ENCODE data around the gene FARP1.
"Not testable (repeated sequence)": the region's sequence is repeated elsewhere in the genome, so short reads cannot be mapped to it uniquely, and the experiment has no call there.

Gene FARP1

DNA sequence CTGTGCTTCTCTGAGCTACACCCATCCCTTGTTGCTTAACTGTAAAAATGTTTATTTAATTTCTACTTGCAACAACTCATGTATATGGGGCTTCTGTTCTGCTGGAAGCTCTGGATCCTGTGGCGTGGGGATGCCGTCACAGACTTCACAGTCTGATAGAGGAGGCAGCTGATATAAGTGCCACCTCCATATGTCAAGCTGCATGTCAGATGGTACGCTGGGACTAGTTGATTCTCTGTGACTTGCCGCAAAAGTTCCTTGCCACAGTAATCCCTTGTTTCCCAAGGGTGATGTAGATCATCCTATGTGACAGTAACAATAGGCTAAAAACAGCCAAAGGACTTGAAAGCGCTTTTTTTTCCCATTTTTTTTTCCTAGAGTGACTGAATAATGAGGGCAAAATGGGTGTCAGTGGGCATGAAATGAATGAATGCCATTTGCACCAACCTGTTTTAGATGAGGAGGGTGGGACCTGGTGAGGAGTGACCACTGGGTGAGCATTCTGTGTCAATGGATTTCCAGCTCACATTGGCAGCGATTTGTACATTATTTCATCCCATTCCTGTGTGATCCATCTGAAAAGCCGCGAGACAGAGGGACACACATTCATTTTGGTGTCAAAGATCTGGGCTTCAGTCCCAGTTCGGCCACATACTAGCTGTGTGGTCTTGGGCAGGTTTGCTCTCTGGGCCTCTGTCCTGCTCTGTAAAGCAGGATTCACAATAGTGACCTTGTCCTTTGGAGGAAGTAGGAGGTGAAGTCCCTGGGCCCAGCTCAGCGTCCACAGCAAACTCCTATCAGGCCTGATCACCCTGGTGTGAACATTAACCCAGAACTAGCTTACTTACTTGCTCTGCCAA lies 123.0 kb downstream of the FARP1 start:
- DNase-seq, result peak in 4 of 14 donors; percentile 7 to 24 (median 18)

- DNase-seq, result no peak
Measured at GRCh38 chr13:98267080-98267912, 124.4 kb downstream of the FARP1 start.

DNA sequence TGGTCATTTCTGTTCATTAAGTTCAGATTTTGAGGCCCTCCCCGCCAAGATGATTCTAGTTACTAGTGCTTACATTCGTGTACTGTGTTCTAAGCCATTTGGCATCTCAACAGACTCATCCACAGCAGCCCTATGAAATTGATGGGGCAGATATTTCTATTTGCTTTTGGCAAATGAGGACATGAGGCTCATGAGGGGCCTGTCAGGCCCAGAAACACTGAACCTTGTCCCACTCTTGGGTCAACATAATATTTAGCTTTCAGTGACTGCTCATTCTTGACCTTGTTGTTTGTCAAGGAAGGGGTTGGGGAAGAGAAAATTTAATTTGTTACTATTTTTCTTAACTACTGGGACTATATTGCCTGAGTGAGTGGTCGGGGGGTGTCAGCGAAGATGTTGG lies 126.5 kb downstream of the FARP1 start:
- no peak for DNase-seq

- no peak for DNase-seq
Measured at GRCh38 chr13:98270819-98271218, 127.9 kb downstream of the FARP1 start.

- not testable (repeated sequence) for DNase-seq
Measured at GRCh38 chr13:98271646-98272045, 128.8 kb downstream of the FARP1 start.

DNA sequence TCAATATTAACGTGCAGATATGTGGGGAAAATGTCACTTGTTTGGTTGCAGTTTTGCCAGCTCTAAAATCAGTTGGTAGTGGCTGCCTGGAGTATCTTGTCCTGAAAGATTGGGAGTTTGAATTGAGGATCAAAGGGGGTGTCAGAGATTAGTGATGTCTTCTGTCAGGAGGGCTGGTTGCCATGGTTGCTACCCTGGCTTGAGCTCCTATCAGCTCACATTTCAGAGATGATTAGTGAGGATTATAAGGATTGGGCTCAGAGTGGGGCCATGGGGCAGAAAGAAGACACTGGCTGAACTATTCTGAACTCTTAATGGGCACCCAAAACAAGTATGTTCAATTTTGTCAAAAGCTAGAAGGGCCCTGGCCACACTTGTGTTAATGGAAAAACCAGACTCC lies 129.7 kb downstream of the FARP1 start:
- no peak for DNase-seq

DNA sequence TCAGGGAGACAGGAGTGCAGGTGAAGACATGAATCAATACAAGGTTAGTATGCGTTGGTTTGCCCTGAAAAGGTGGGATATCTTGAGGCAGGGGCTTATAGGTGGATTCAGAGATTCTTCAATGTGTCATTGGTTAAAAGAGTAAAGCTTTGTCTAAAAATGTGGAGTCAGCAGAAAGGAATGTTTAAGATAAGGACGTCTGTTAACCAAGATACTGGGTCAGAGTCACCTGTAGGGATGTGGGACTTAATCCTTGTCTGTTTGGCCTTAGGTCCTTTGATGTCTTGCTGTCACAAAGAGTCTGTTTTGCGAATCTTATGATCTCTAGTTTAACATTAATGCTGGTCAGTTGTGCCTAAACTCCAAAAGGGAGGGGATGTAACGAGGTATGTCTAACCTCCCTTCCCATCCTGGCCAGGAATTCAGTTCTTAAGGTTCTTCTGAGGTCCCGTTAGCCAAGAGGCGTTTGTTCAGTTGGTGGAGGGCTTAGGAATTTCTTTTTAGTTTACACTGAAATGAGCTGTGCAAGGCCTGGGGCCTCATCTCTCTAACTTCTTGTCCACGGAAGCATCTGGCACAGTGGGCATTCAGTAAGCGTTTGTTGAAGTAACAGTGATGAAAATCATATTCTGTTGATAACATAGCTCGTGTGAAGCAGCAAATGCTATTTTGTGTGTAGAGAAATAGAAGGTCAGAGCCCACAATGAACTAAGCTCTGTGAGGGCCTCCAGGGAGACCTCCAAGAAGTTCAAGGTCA lies 130.4 kb downstream of the FARP1 start:
- DNase-seq, result no peak

GRCh38 chr13:98273824-98274742 lies 131.2 kb downstream of the FARP1 start:
- no peak for DNase-seq

GRCh38 chr13:98274921-98275487 lies 132.1 kb downstream of the FARP1 start:
- DNase-seq, result no peak

DNA sequence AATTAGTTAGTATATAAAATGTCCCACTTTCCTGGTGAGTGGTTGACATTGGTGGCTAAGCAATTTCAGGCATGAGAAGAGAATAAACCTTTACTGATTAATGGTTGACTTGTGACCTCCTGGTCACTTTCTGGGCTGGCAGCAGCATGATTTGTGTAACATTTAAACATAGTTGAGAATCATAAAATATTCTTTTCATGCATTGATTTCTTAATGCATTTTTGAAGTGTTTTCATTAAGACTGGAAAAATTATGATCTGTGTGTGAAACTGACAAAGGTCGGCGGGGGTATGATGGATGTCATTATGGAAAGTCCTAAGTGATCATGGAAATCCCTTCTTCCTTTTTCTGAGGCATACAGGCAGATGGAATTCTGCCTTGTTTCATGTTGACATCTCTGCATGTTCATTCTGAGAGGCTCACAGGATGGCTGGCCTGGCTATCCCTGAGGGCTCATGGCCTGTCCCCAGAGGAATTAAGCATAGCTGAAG lies 132.8 kb downstream of the FARP1 start:
- no peak for DNase-seq

DNA sequence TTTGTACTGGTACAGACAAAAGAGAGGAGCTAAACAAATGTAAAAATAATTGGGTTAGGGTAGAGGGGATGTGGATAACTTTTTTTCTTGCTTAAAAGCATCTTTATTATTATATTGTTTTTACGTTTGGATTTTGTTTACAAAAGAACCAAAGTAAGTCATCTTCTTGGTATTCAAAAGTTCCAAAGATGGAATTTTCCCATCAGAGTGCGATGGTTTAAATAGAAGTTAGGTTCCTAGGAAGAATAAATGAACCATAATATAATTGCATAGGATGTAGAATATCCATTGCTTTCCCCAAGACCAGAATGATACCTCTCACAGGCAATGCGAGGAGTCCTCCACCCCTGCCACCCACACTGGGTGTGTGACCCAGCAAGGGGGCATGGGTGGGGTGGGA lies 133.6 kb downstream of the FARP1 start:
- no peak for DNase-seq

- no peak for DNase-seq
Measured at GRCh38 chr13:98278068-98278724, 135.3 kb downstream of the FARP1 start.

DNA sequence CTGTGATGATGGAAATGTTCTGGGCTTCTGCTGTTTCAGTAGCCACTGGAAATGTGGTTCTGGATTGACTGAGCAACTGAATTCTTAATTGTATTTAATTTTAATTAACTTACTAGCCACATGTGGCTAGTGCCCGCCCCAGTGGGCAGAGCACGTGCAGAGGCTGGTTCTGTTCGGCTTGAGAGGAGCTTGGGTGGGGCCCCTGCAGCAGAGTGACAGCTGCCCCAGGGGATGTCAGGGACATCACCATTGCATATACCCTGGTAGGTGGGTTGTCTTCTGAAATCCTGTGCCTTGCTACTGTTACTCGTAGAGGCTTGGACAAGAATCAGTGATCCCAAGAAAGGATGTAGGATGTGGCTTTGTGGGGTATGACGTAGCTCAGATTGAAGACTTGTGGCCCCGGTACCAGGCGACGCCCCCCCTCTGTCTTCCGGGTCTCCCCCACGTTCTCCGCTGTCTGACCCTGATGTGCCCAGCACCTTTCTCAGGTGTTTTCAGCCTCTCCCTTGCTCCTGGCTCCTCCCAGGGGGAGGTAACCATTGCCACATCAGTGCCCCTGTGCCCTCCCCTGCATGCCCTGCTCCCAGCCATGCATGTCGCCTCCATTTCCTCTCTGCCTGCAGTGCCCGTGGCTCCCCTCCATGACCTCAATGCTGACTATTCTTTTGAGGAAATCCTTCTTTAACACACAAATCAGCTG lies 136.7 kb downstream of the FARP1 start:
- peak in 1 of 14 donors; percentile 13 for DNase-seq

DNA sequence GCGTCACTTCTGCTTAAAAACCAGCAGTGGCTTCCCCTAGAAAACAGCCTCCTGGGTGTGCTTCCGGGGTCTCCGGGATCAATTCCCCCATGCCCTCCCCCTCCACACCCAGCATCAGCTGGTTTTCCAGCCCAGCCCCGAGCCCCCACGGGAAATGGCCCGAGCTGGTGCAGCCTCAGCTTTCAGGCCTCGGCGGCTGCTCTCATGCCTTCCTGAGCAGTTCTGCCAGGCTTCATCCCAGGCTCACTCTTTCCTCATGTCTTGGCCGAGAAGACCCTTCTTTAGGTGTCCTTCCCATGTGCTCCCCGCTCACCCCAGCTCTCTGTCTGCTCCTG lies 137.2 kb downstream of the FARP1 start:
- peak in 1 of 14 donors; percentile 21 for DNase-seq

GRCh38 chr13:98284679-98285078 lies 141.8 kb downstream of the FARP1 start:
- no peak for DNase-seq

- DNase-seq, result no peak
Measured at GRCh38 chr13:98285317-98285716, 142.4 kb downstream of the FARP1 start.

DNA sequence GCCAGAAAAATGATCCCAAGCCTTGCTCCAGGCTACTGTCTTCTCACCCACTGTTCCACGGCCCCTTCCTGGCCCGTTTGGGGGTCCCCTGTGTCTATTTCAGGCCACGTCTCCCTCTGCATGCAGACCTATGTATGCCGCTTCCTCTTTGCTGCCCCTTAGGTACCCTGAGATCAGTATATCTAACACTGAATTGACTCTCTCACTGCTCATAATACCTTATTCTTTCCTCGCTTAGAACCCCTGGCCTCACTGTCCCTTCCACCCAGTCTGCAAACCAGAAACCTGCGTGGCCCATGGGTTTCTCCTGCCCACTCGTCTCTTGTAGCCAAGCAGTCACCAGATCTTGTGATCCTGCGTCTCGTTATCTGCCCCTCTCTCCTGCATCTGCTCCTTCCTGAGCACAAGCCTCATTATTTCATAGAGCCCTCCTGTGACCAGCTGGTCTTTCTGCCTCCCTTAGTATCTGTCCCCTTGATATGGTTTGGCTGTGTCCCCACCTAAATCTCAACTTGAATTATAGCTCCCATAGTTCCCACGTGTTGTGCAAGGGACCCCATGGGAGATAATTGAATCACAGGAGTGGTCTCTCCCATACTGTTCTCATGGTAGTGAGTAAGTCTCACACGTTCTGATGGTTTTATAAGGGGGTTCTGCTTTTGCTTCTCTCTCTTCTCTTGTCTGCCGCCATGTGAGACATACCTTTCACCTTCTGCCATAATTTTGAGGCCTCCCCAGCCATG lies 143.1 kb downstream of the FARP1 start:
- no peak for DNase-seq

DNA sequence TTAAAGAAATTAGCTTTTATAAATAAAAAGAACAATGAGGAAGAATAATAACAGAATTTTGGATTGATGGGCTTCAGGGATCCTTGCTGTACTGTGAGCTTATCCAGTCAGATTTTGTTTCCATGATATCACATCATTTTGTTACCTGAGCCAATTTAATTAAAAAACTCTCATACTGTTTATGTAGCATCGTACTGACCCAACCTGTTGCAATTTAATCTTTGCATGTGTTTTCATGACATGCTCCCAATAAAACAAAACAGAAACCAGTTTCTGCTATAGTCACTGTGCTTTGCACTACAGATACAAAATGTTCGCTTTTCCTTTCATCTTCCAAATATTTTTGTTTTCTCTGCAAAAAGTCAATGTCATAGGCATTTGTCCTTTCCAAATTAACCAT lies 143.9 kb downstream of the FARP1 start:
- no peak for DNase-seq

- no peak for DNase-seq
Measured at GRCh38 chr13:98288211-98288610, 145.3 kb downstream of the FARP1 start.
